HCT116 (cell line): Measurements from ENCODE around the gene STX5. TPM values are rescaled to one million over a fixed set of nuclear protein-coding genes. Genes with fewer than 3 reads are reported as not detected.
A peak's percentile ranks its signal among the peaks of the same experiment; 100 is the strongest.

Experiments
- ATAC-seq: fragments of 200-7000 bp; cut with Tn5 transposase; 2 replicates; pipeline ENCODE4 v1.9.1; 2020; ENCODE audit warnings: mild to moderate bottlenecking, moderate library complexity
- BruUV-seq: library from RNA; stranded (reverse); fragments of 400-500 nt; replicated peaks from 2 replicates; lab custom pipeline; 2021; lab: Mats Ljungman, UMichigan
- CTCF ChIA-PET: fragments of 300-600 bp; sonication (Branson Sonifier 250); formaldehyde crosslinking; loops from one replicate; lab custom pipeline; 2021; ENCODE audit warnings: antibody characterized with exemption; lab: Charles Lee
- POLR2A ChIA-PET: fragments of 300-600, 350-600 bp; sonication (Branson Sonifier 250); formaldehyde crosslinking; loops from one replicate; lab custom pipeline; 2021; ENCODE audit warnings: antibody characterized with exemption; lab: Charles Lee
- RAD21 ChIA-PET, 2 experiments: fragments of 300-600 bp; sonication (Branson Sonifier 250); formaldehyde crosslinking; loops; one replicate each; lab custom pipeline; 2023; ENCODE audit warnings: low total read pairs in 2 of 2; ENCODE audit not compliant: uncharacterized antibody in 2 of 2, unreplicated experiment in 2 of 2, low non-redundant PET in 1 of 2; lab: Charles Lee
- DNase-seq: peaks from one replicate; pipeline ENCODE4 v3.0.0-alpha.2; 2010; ENCODE audit warnings: low read depth, low spot score
- H2AFZ ChIP-seq: fragments of 200-600 bp; shearing (Covaris generic), sonication (generic); 2 replicates; pipeline ENCODE4 v1.6.1; 2017; ENCODE audit warnings: low read depth, mixed run types, mixed read lengths, antibody characterized with exemption, low read length; ENCODE audit not compliant: poor library complexity, severe bottlenecking
- H3K27ac ChIP-seq: 2 replicates; pipeline ENCODE4 v1.5.1; 2012; ENCODE audit warnings: low read depth, low read length
- H3K27me3 ChIP-seq: fragments of 200-600 bp; sonication (generic); 2 replicates; pipeline ENCODE4 v1.6.1; 2016; ENCODE audit warnings: mixed run types, low read length, mixed read lengths; ENCODE audit not compliant: insufficient read depth
- H3K36me3 ChIP-seq, 2 experiments: fragments of 200-500 bp in 1 of 2; fragments of 200-600 bp in 1 of 2; sonication (Bioruptor generic) in 1 of 2; sonication (generic) in 1 of 2; 2 replicates each; pipeline versions ENCODE4 v1.5.1 to v1.6.1; 2014 to 2016; ENCODE audit warnings: low read length in 2 of 2, inconsistent platforms in 1 of 2, mixed read lengths in 1 of 2, mixed run types in 1 of 2; ENCODE audit not compliant: insufficient read depth in 2 of 2, control insufficient read depth in 1 of 2
- H3K4me1 ChIP-seq, 2 experiments: fragments of 200-600 bp in 1 of 2; sonication (generic) in 1 of 2; 2 replicates each; pipeline versions ENCODE4 v1.5.1 to v1.6.1; 2012 to 2017; ENCODE audit warnings: low read length in 2 of 2, inconsistent platforms in 1 of 2, mild to moderate bottlenecking in 1 of 2, mixed read lengths in 1 of 2, mixed run types in 1 of 2, moderate library complexity in 1 of 2; ENCODE audit not compliant: insufficient read depth in 2 of 2, control insufficient read depth in 1 of 2
- H3K4me2 ChIP-seq: fragments of 200-600 bp; sonication (generic); 2 replicates; pipeline ENCODE4 v1.6.1; 2017; ENCODE audit warnings: mixed run types, low read length, mixed read lengths
- H3K4me3 ChIP-seq, 2 experiments: fragments of 200-600 bp in 1 of 2; sonication (generic) in 1 of 2; replicated peaks in 1 of 2; 2 replicates each; pipeline ENCODE4 v1.5.1; 2011 to 2016; ENCODE audit warnings: low read length in 2 of 2, control low read depth in 1 of 2, low read depth in 1 of 2, mild to moderate bottlenecking in 1 of 2, mixed read lengths in 1 of 2, mixed run types in 1 of 2
- H3K79me2 ChIP-seq: fragments of 200-600 bp; sonication (generic); 2 replicates; pipeline ENCODE4 v1.6.1; 2017; ENCODE audit warnings: mild to moderate bottlenecking, mixed run types, low read length, moderate library complexity, mixed read lengths; ENCODE audit not compliant: insufficient read depth
- H3K9ac ChIP-seq: fragments of 200-600 bp; sonication (generic); 2 replicates; pipeline ENCODE4 v1.6.1; 2016; ENCODE audit warnings: low read length, mixed read lengths
- H3K9me2 ChIP-seq: fragments of 200-600 bp; sonication (generic), shearing (Covaris generic); 2 replicates; pipeline ENCODE4 v1.6.1; 2017; ENCODE audit warnings: mixed run types, mild to moderate bottlenecking, moderate library complexity; ENCODE audit not compliant: insufficient read depth
- H3K9me3 ChIP-seq, 2 experiments: fragments of 200-500 bp in 1 of 2; fragments of 200-600 bp in 1 of 2; sonication (Bioruptor generic) in 1 of 2; sonication (generic) in 1 of 2; 2 replicates each; pipeline ENCODE4 v1.6.1; 2014 to 2017; ENCODE audit warnings: low read length in 2 of 2, mixed read lengths in 2 of 2, inconsistent platforms in 1 of 2, low read depth in 1 of 2, mild to moderate bottlenecking in 1 of 2, mixed run types in 1 of 2, moderate library complexity in 1 of 2; ENCODE audit not compliant: control insufficient read depth in 1 of 2, insufficient read depth in 1 of 2
- H4K20me1 ChIP-seq: fragments of 200-600 bp; sonication (generic), shearing (Covaris generic); 2 replicates; pipeline ENCODE4 v1.6.1; 2017; ENCODE audit warnings: mixed run types, mild to moderate bottlenecking, moderate library complexity; ENCODE audit not compliant: insufficient read depth
- ATF3 ChIP-seq: IDR thresholded peaks from 2 replicates; pipeline ENCODE4 v1.6.1; 2012
- CBX3 ChIP-seq: IDR thresholded peaks from 2 replicates; pipeline ENCODE4 v1.6.1; 2012; ENCODE audit warnings: low read depth
- CEBPB ChIP-seq: IDR thresholded peaks from 2 replicates; pipeline ENCODE4 v1.6.1; 2012; ENCODE audit warnings: low read depth
- EGR1 ChIP-seq: IDR thresholded peaks from 2 replicates; pipeline ENCODE4 v1.6.1; 2012; ENCODE audit warnings: low read depth
- ELF1 ChIP-seq: IDR thresholded peaks from 2 replicates; pipeline ENCODE4 v1.6.1; 2012; ENCODE audit warnings: low read depth, borderline replicate concordance
- EZH2 ChIP-seq: fragments of 200-600 bp; sonication (generic); IDR thresholded peaks from 2 replicates; pipeline ENCODE4 v1.6.1; 2017; ENCODE audit warnings: antibody characterized with exemption, mixed run types
- FOSL1 ChIP-seq: IDR thresholded peaks from 2 replicates; pipeline ENCODE4 v1.6.1; 2012; ENCODE audit warnings: low read depth
- JUND ChIP-seq: IDR thresholded peaks from 2 replicates; pipeline ENCODE4 v1.6.1; 2012
- MAX ChIP-seq: IDR thresholded peaks from 2 replicates; pipeline ENCODE4 v1.6.1; 2012
- POLR2AphosphoS5 ChIP-seq: IDR thresholded peaks from 2 replicates; pipeline ENCODE4 v1.6.1; 2011; ENCODE audit warnings: mild to moderate bottlenecking, low read depth, low read length, moderate library complexity
- RAD21 ChIP-seq: IDR thresholded peaks from 2 replicates; pipeline ENCODE4 v1.6.1; 2012; ENCODE audit warnings: low read depth, mild to moderate bottlenecking
- SIN3A ChIP-seq: IDR thresholded peaks from 2 replicates; pipeline ENCODE4 v1.6.1; 2012; ENCODE audit warnings: low read depth
- SP1 ChIP-seq: IDR thresholded peaks from 2 replicates; pipeline ENCODE4 v1.6.1; 2012; ENCODE audit warnings: low read depth
- SRF ChIP-seq: IDR thresholded peaks from 2 replicates; pipeline ENCODE4 v1.6.1; 2012; ENCODE audit warnings: low read depth
- TCF7L2 ChIP-seq: IDR thresholded peaks from 2 replicates; pipeline ENCODE4 v1.7.0; 2011; ENCODE audit warnings: borderline replicate concordance, inconsistent platforms; ENCODE audit not compliant: insufficient read depth, insufficient read length; ENCODE audit errors: extremely low read depth
- ZBTB33 ChIP-seq: IDR thresholded peaks from 2 replicates; pipeline ENCODE4 v1.6.1; 2011; ENCODE audit warnings: mild to moderate bottlenecking, low read length, moderate library complexity; ENCODE audit not compliant: insufficient replicate concordance; ENCODE audit errors: extremely low read depth
- ZFX ChIP-seq: fragments of 450-650 bp; IDR thresholded peaks from 2 replicates; pipeline ENCODE4 v1.6.1; 2017
- ZNF274 ChIP-seq: fragments of 200-500 bp; sonication (Bioruptor generic); IDR thresholded peaks from 2 replicates; pipeline ENCODE4 v1.6.1; 2014; ENCODE audit warnings: mild to moderate bottlenecking, low read depth, low read length, inconsistent platforms
- intact Hi-C: fragments of 100-400 bp; cut with micrococcal nuclease; formaldehyde crosslinking; loops from 2 replicates; pipeline ENCODE4 v1.10.0; 2022
- total RNA-seq: library from RNA; stranded (reverse); gene quantifications from one replicate; pipeline ENCODE4 v1.2.1, GENCODE V29; 2021; ENCODE audit not compliant: unreplicated experiment

Gene STX5
- total RNA-seq, 1 experiment from 2014 or later: 29.5 TPM

GRCh38 chr11:62805961-62806441, 25.9 kb downstream of the STX5 start (continued):
- TF ChIP-seq ZBTB33 (no peak), ELF1 (no peak)

GRCh38 chr11:62805076-62805892, 26.6 kb downstream of the STX5 start, which contains the start of gene NXF1:
TSS of gene NXF1 (minus strand) at chr11:62805440. CDS start at chr11:62805356, 84 bp downstream.
- Histone ChIP-seq H3K9ac (peak within 1 kb of the TSS; percentile 89), H3K4me1 (peaks cover 0 to 21% of the 10 kb centered on the region in 2 experiments; a peak in 3 of 4 replicates), H3K36me3 (peaks cover 21 to 23% of the 10 kb centered on the region in 2 experiments), H3K4me3 (peak within 1 kb of the TSS; percentile 68 to 79), H4K20me1 (no peaks in the 10 kb centered on the region), H3K27ac (peak within 1 kb of the TSS; percentile 85), H2AFZ (peak within 1 kb of the TSS; percentile 64), H3K9me3 (no peaks in the 10 kb centered on the region), H3K27me3 (no peaks in the 10 kb centered on the region), H3K79me2 (peaks cover 38% of the 10 kb centered on the region), H3K4me2 (peak within 1 kb of the TSS; percentile 86), H3K9me2 (no peaks in the 10 kb centered on the region)
- DNase-seq (peak; percentile 90), ATAC-seq (peak; percentile 91)
- intact Hi-C loops: no loop called here
- POLR2A ChIA-PET: interaction anchor here (0.6 to 2.2 kb wide), 11 partner anchors 8 to 213 kb away, joined by 3 to 26 read pairs (median 5); partner anchors contain the start of genes STX5, TEX54, TMEM179B and WDR74
- CTCF ChIA-PET: interaction anchor here (0.6 kb wide), 1 partner anchor 57 kb away, joined by 3 read pairs; no protein-coding TSS in a partner anchor
- RAD21 ChIA-PET: no interaction called here
- BruUV-seq: no TSS peak
- TF ChIP-seq ZNF274: no peak
- TF ChIP-seq SRF: peak; percentile 79; the same call in 1 of the 2 replicates
- TF ChIP-seq ZBTB33: peak; percentile 72
- peak; percentile 61 for TF ChIP-seq EGR1
- peak; percentile 89 for TF ChIP-seq SP1
- TF ChIP-seq SIN3A: peak; percentile 99
- TF ChIP-seq ZFX: peak; percentile 93
- no peak for TF ChIP-seq FOSL1
- no peak for TF ChIP-seq EZH2
- peak; percentile 14; the same call in 1 of the 2 replicates for TF ChIP-seq JUND
- no peak for TF ChIP-seq ATF3
- TF ChIP-seq MAX: peak; percentile 32; the same call in 1 of the 2 replicates
- TF ChIP-seq CEBPB: no peak
- TF ChIP-seq CBX3: no peak
- peak; percentile 100 for TF ChIP-seq POLR2AphosphoS5
- peak; percentile 85 for TF ChIP-seq TCF7L2
- TF ChIP-seq RAD21: no peak
